Ammon's horn (tissue), 1 donor: Measurements from ENCODE around the gene FBXO8.
"Not testable (repeated sequence)": the region's sequence is repeated elsewhere in the genome, so short reads cannot be mapped to it uniquely, and the experiment has no call there.

Source experiments
- DNase-seq: peaks from one replicate; pipeline ENCODE4 v3.0.0-alpha.2; 2016; ENCODE audit warnings: low spot score

The FBXO8 gene

GRCh38 chr4:174283507-174284471 lies at the start of gene FBXO8, which contains the start of gene CEP44:
Gene FBXO8, minus strand, starts transcription at chr4:174283667. Its CDS starts 20,575 bp downstream, at chr4:174263092.
Gene CEP44, plus strand, starts transcription at chr4:174283911. Its CDS starts 15,211 bp downstream, at chr4:174299122.
- DNase-seq, result peak; percentile 89

- no peak for DNase-seq
Measured at GRCh38 chr4:174332741-174333493, 49.5 kb upstream of the FBXO8 start.

GRCh38 chr4:174324725-174325124 lies 41.3 kb upstream of the FBXO8 start:
- DNase-seq, result peak; percentile 10

GRCh38 chr4:174324236-174324635 lies 40.8 kb upstream of the FBXO8 start:
- no peak for DNase-seq

GRCh38 chr4:174320494-174321199 lies 37.2 kb upstream of the FBXO8 start:
- no peak for DNase-seq

- peak; percentile 32 for DNase-seq
Measured at GRCh38 chr4:174318829-174319764, 35.6 kb upstream of the FBXO8 start.

GRCh38 chr4:174317531-174317930 lies 34.1 kb upstream of the FBXO8 start:
- DNase-seq, result no peak

- no peak for DNase-seq
Measured at GRCh38 chr4:174316954-174317353, 33.5 kb upstream of the FBXO8 start.

- no peak for DNase-seq
Measured at GRCh38 chr4:174316546-174316945, 33.1 kb upstream of the FBXO8 start.

- no peak for DNase-seq
Measured at GRCh38 chr4:174314770-174315169, 31.3 kb upstream of the FBXO8 start.

GRCh38 chr4:174314274-174314673 lies 30.8 kb upstream of the FBXO8 start:
- DNase-seq, result no peak

GRCh38 chr4:174312993-174313392 lies 29.5 kb upstream of the FBXO8 start:
- DNase-seq, result no peak

- DNase-seq, result no peak
Measured at GRCh38 chr4:174307694-174308093, 24.2 kb upstream of the FBXO8 start.

- no peak for DNase-seq
Measured at GRCh38 chr4:174305961-174306360, 22.5 kb upstream of the FBXO8 start.

GRCh38 chr4:174304664-174305063 lies 21.2 kb upstream of the FBXO8 start:
- no peak for DNase-seq

- no peak for DNase-seq
Measured at GRCh38 chr4:174303687-174304086, 20.2 kb upstream of the FBXO8 start.

- not testable (repeated sequence) for DNase-seq
Measured at GRCh38 chr4:174295142-174295541, 11.7 kb upstream of the FBXO8 start.

GRCh38 chr4:174294641-174295040 lies 11.2 kb upstream of the FBXO8 start:
- DNase-seq, result not testable (repeated sequence)

- DNase-seq, result no peak
Measured at GRCh38 chr4:174292473-174292872, 9.0 kb upstream of the FBXO8 start.

- no peak for DNase-seq
Measured at GRCh38 chr4:174286870-174287269, 3.4 kb upstream of the FBXO8 start.

GRCh38 chr4:174284487-174284886 lies 1.0 kb upstream of the FBXO8 start:
- no peak for DNase-seq
